AG04450 (cell line): ENCODE measurements around the gene SEPTIN8. TPM values are rescaled to one million over a fixed set of nuclear protein-coding genes. Genes with fewer than 3 reads are reported as not detected.
A peak's percentile ranks its signal among the peaks of the same experiment; 100 is the strongest.

Experiments
- CTCF ChIA-PET: fragments of 300-600, 350-600 bp; formaldehyde crosslinking; extraction: SDS; loops from one replicate; lab custom pipeline; 2022; ENCODE audit warnings: antibody characterized with exemption, inconsistent platforms; lab: Charles Lee
- POLR2A ChIA-PET: fragments of 350-600 bp; formaldehyde crosslinking; extraction: SDS; loops from one replicate; lab custom pipeline; 2021; ENCODE audit warnings: antibody characterized with exemption, inconsistent platforms; lab: Yijun Ruan, JAX
- DNase-seq: peaks from one replicate; pipeline ENCODE4 v3.0.0-alpha.2; 2011; ENCODE audit warnings: low read depth, low spot score
- H3K27ac ChIP-seq: one replicate; pipeline ENCODE4 v1.5.1; 2012; ENCODE audit warnings: low read depth, low read length, control low read depth
- H3K27me3 ChIP-seq: one replicate; pipeline ENCODE4 v1.6.0; 2012; ENCODE audit warnings: low read length; ENCODE audit not compliant: control insufficient read depth, insufficient read depth
- H3K4me3 ChIP-seq: 2 replicates; pipeline ENCODE4 v1.5.1; 2011; ENCODE audit warnings: mild to moderate bottlenecking, low read depth, low read length, control low read depth
- H3K9me3 ChIP-seq: 2 replicates; pipeline ENCODE4 v1.5.1; 2012; ENCODE audit warnings: low read length; ENCODE audit not compliant: control insufficient read depth, insufficient read depth
- CTCF ChIP-seq: IDR thresholded peaks from 2 replicates; pipeline ENCODE4 v1.5.1; 2011; ENCODE audit warnings: low read depth, low read length, control low read depth, inconsistent platforms
- polyA plus RNA-seq: library from polyadenylated mRNA; depleted of rRNA; stranded (reverse); fragments of >200 nt; gene quantifications from 2 replicates; pipeline ENCODE4 v1.2.3, GENCODE V29; 2011

The SEPTIN8 gene
- polyA plus RNA-seq, 1 experiment: 62.4 TPM

- H3K9me3 ChIP-seq: no peaks in the 10 kb centered on the region
- H3K4me3 ChIP-seq: no peak overlapping the region
- no peaks in the 10 kb centered on the region for H3K27me3 ChIP-seq
- ChIA-PET POLR2A (no interaction called here), CTCF (interaction anchor here (1.6 kb wide), 1 partner anchor 61 kb away, joined by 4 read pairs; no protein-coding TSS in a partner anchor)
- no peak for TF ChIP-seq CTCF
- no peak overlapping the region for H3K27ac ChIP-seq
- DNase-seq: no peak
Observed at GRCh38 chr5:132759114-132760048, 17.7 kb downstream of the SEPTIN8 start.

- no peak for TF ChIP-seq CTCF
- Histone ChIP-seq H3K4me3 (no peak overlapping the region), H3K9me3 (no peaks in the 10 kb centered on the region), H3K27ac (no peak overlapping the region), H3K27me3 (no peaks in the 10 kb centered on the region)
- no peak for DNase-seq
- POLR2A ChIA-PET: no interaction called here
- CTCF ChIA-PET: interaction anchor here (9.7 kb wide), 1 partner anchor 62 kb away, joined by 147 read pairs; no protein-coding TSS in a partner anchor
Observed at GRCh38 chr5:132758451-132758850, 18.6 kb downstream of the SEPTIN8 start.

- POLR2A ChIA-PET: no interaction called here
- TF ChIP-seq CTCF: no peak
- H3K9me3 ChIP-seq: no peaks in the 10 kb centered on the region
- H3K27ac ChIP-seq: no peak overlapping the region
- no peak overlapping the region for H3K4me3 ChIP-seq
- CTCF ChIA-PET: interaction anchor here (1.0 to 9.7 kb wide), 2 partner anchors 10 to 64 kb away, joined by 3 to 147 read pairs; partner anchors contain the start of gene CCNI2
- no peak for DNase-seq
- no peaks in the 10 kb centered on the region for H3K27me3 ChIP-seq
Observed at GRCh38 chr5:132756542-132756941, 20.5 kb downstream of the SEPTIN8 start.

GRCh38 chr5:132754947-132755346, 22.1 kb downstream of the SEPTIN8 start:
- Histone ChIP-seq H3K27me3 (peaks cover 5% of the 10 kb centered on the region), H3K27ac (no peak overlapping the region), H3K4me3 (no peak overlapping the region), H3K9me3 (no peaks in the 10 kb centered on the region)
- peak; percentile 45 for TF ChIP-seq CTCF
- peak; percentile 10 for DNase-seq
- POLR2A ChIA-PET: interaction anchor here (0.8 to 1.6 kb wide), 2 partner anchors 65 to 114 kb away, joined by 3 to 7 read pairs; no protein-coding TSS in a partner anchor
- CTCF ChIA-PET: interaction anchor here (0.7 to 9.7 kb wide), 17 partner anchors 9 to 228 kb away, joined by 3 to 147 read pairs (median 4); partner anchors contain the start of genes GDF9, SHROOM1 and UQCRQ
